SK-N-SH treated with all-trans-retinoic acid at 6 μM for 48 hours (cell line): ENCODE data around the gene MR1.

Source experiments
- ATAC-seq: fragments of 200-7000 bp; cut with Tn5 transposase; 3 replicates; pipeline ENCODE4 v1.9.1; 2020; ENCODE audit warnings: mild to moderate bottlenecking, moderate library complexity
- ARNTL ChIP-seq: fragments of 450-650 bp; formaldehyde crosslinking; IDR thresholded peaks from 2 replicates; pipeline ENCODE4 v1.5.0; 2020; ENCODE audit warnings: low read depth, mild to moderate bottlenecking, moderate library complexity, borderline replicate concordance
- BACH2 ChIP-seq: fragments of 250-450 bp; sonication (Bioruptor Pico); IDR thresholded peaks from 2 replicates; pipeline ENCODE4 v1.9.0; 2021; ENCODE audit warnings: mild to moderate bottlenecking, borderline replicate concordance
- CREB5 ChIP-seq: fragments of 250-450 bp; sonication (Bioruptor Pico); IDR thresholded peaks from 2 replicates; pipeline ENCODE4 v1.5.1; 2020; ENCODE audit warnings: low read depth, mild to moderate bottlenecking, moderate library complexity
- CSDC2 ChIP-seq: fragments of 250-450 bp; sonication (Bioruptor Pico); IDR thresholded peaks from 2 replicates; pipeline ENCODE4 v1.5.0; 2020; ENCODE audit warnings: mild to moderate bottlenecking, moderate library complexity
- ESRRG ChIP-seq: fragments of 250-450 bp; sonication (Bioruptor Pico); IDR thresholded peaks from 2 replicates; pipeline ENCODE4 v1.6.1; 2021; ENCODE audit warnings: mild to moderate bottlenecking
- GLIS3 ChIP-seq: fragments of 250-450 bp; sonication (Bioruptor Pico); IDR thresholded peaks from 2 replicates; pipeline ENCODE4 v1.5.0; 2020; ENCODE audit warnings: mild to moderate bottlenecking, moderate library complexity
- ISL1 ChIP-seq: fragments of 250-450 bp; sonication (Bioruptor Pico); IDR thresholded peaks from 2 replicates; pipeline ENCODE4 v2.1.2; 2022; ENCODE audit warnings: mild to moderate bottlenecking, moderate library complexity
- OSR1 ChIP-seq: fragments of 250-450 bp; sonication (Bioruptor Pico); IDR thresholded peaks from 2 replicates; pipeline ENCODE4 v1.8.0; 2022; ENCODE audit warnings: moderate library complexity, mild to moderate bottlenecking, inconsistent platforms
- PPARA ChIP-seq: fragments of 250-450 bp; sonication (Bioruptor Pico); IDR thresholded peaks from 2 replicates; pipeline ENCODE4 v1.5.0; 2020; ENCODE audit warnings: mild to moderate bottlenecking, borderline replicate concordance
- RARB ChIP-seq: fragments of 250-450 bp; sonication (Bioruptor Pico); IDR thresholded peaks from 2 replicates; pipeline ENCODE4 v1.8.0; 2021; ENCODE audit warnings: mild to moderate bottlenecking, moderate library complexity
- SNAI2 ChIP-seq: fragments of 250-450 bp; sonication (Bioruptor Pico); IDR thresholded peaks from 2 replicates; pipeline ENCODE4 v1.5.0; 2020; ENCODE audit warnings: mild to moderate bottlenecking, moderate library complexity
- TCF4 ChIP-seq: fragments of 250-450 bp; sonication (Bioruptor Pico); IDR thresholded peaks from 2 replicates; pipeline ENCODE4 v1.8.0; 2021; ENCODE audit warnings: mild to moderate bottlenecking, moderate library complexity, borderline replicate concordance
- TOX ChIP-seq: fragments of 250-450 bp; sonication (Bioruptor Pico); IDR thresholded peaks from 2 replicates; pipeline ENCODE4 v1.8.0; 2021; ENCODE audit warnings: mild to moderate bottlenecking, moderate library complexity, borderline replicate concordance
- ZC3H10 ChIP-seq: fragments of 250-450 bp; sonication (Bioruptor Pico); IDR thresholded peaks from 2 replicates; pipeline ENCODE4 v1.5.1; 2021; ENCODE audit warnings: mild to moderate bottlenecking, moderate library complexity
- ZFP3 ChIP-seq: fragments of 250-450 bp; sonication (Bioruptor Pico); IDR thresholded peaks from 2 replicates; pipeline ENCODE4 v1.5.0; 2020; ENCODE audit warnings: mild to moderate bottlenecking, moderate library complexity
- ZFP30 ChIP-seq: fragments of 450-650 bp; formaldehyde crosslinking; IDR thresholded peaks from 2 replicates; pipeline ENCODE4 v1.5.0; 2022; ENCODE audit warnings: mild to moderate bottlenecking, moderate library complexity
- ZNF565 ChIP-seq: fragments of 450-650 bp; formaldehyde crosslinking; conservative IDR thresholded peaks from 2 replicates; pipeline ENCODE4 v1.5.0; 2020; ENCODE audit warnings: low read depth, mild to moderate bottlenecking, moderate library complexity
- ZNF70 ChIP-seq: fragments of 450-650 bp; formaldehyde crosslinking; IDR thresholded peaks from 2 replicates; pipeline ENCODE4 v1.5.0; 2020; ENCODE audit warnings: mild to moderate bottlenecking, moderate library complexity
- ZNF8 ChIP-seq: fragments of 450-650 bp; formaldehyde crosslinking; IDR thresholded peaks from 2 replicates; pipeline ENCODE4 v1.5.0; 2020; ENCODE audit warnings: mild to moderate bottlenecking, moderate library complexity
- TF ChIP-seq, protein P1 (sequence below): fragments of 250-450 bp; sonication (Bioruptor Pico); IDR thresholded peaks from 2 replicates; pipeline ENCODE4 v1.5.1; 2021; ENCODE audit warnings: mild to moderate bottlenecking, moderate library complexity
- TF ChIP-seq, protein P2 (sequence below): fragments of 250-450 bp; sonication (Bioruptor Pico); IDR thresholded peaks from 2 replicates; pipeline ENCODE4 v1.5.0; 2020; ENCODE audit warnings: mild to moderate bottlenecking, moderate library complexity
- TF ChIP-seq, protein P3 (sequence below): fragments of 250-450 bp; sonication (Bioruptor Pico); IDR thresholded peaks from 2 replicates; pipeline ENCODE4 v1.8.0; 2020; ENCODE audit warnings: mild to moderate bottlenecking, moderate library complexity, borderline replicate concordance
- TF ChIP-seq, protein P4 (sequence below): fragments of 250-450 bp; sonication (Bioruptor Pico); IDR thresholded peaks from 2 replicates; pipeline ENCODE4 v1.8.0; 2021; ENCODE audit warnings: low read depth, mild to moderate bottlenecking, moderate library complexity, borderline replicate concordance

MR1 gene

GRCh38 chr1:181038399-181038873 lies 4.7 kb downstream of the MR1 start (continued):
- TF ChIP-seq, protein P1, sequence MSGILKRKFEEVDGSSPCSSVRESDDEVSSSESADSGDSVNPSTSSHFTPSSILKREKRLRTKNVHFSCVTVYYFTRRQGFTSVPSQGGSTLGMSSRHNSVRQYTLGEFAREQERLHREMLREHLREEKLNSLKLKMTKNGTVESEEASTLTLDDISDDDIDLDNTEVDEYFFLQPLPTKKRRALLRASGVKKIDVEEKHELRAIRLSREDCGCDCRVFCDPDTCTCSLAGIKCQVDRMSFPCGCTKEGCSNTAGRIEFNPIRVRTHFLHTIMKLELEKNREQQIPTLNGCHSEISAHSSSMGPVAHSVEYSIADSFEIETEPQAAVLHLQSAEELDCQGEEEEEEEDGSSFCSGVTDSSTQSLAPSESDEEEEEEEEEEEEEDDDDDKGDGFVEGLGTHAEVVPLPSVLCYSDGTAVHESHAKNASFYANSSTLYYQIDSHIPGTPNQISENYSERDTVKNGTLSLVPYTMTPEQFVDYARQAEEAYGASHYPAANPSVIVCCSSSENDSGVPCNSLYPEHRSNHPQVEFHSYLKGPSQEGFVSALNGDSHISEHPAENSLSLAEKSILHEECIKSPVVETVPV (CRISPR knock-in tag): no peak
- no peak for TF ChIP-seq ZNF8 (CRISPR knock-in tag)
- TF ChIP-seq GLIS3 (CRISPR knock-in tag): no peak
- TF ChIP-seq ZFP3 (CRISPR knock-in tag): no peak
- no peak for TF ChIP-seq ZFP30 (CRISPR knock-in tag)
- no peak for TF ChIP-seq ARNTL
- no peak for TF ChIP-seq CSDC2 (CRISPR knock-in tag)
- TF ChIP-seq ZC3H10 (CRISPR knock-in tag): no peak

- TF ChIP-seq ZNF70 (CRISPR knock-in tag) (no peak), BACH2 (CRISPR knock-in tag) (no peak), ZNF8 (CRISPR knock-in tag) (no peak), CSDC2 (CRISPR knock-in tag) (no peak), GLIS3 (CRISPR knock-in tag) (no peak), ZFP3 (CRISPR knock-in tag) (no peak), CREB5 (no peak), PPARA (CRISPR knock-in tag) (no peak), OSR1 (CRISPR knock-in tag) (no peak), TCF4 (CRISPR knock-in tag) (no peak), ESRRG (CRISPR knock-in tag) (no peak), TOX (CRISPR knock-in tag) (no peak), RARB (CRISPR knock-in tag) (no peak), ISL1 (CRISPR knock-in tag) (no peak), ARNTL (no peak), ZNF565 (no peak)
- TF ChIP-seq, protein P2, sequence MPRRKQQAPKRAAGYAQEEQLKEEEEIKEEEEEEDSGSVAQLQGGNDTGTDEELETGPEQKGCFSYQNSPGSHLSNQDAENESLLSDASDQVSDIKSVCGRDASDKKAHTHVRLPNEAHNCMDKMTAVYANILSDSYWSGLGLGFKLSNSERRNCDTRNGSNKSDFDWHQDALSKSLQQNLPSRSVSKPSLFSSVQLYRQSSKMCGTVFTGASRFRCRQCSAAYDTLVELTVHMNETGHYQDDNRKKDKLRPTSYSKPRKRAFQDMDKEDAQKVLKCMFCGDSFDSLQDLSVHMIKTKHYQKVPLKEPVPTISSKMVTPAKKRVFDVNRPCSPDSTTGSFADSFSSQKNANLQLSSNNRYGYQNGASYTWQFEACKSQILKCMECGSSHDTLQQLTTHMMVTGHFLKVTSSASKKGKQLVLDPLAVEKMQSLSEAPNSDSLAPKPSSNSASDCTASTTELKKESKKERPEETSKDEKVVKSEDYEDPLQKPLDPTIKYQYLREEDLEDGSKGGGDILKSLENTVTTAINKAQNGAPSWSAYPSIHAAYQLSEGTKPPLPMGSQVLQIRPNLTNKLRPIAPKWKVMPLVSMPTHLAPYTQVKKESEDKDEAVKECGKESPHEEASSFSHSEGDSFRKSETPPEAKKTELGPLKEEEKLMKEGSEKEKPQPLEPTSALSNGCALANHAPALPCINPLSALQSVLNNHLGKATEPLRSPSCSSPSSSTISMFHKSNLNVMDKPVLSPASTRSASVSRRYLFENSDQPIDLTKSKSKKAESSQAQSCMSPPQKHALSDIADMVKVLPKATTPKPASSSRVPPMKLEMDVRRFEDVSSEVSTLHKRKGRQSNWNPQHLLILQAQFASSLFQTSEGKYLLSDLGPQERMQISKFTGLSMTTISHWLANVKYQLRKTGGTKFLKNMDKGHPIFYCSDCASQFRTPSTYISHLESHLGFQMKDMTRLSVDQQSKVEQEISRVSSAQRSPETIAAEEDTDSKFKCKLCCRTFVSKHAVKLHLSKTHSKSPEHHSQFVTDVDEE (CRISPR knock-in tag): no peak
- TF ChIP-seq, protein P3, sequence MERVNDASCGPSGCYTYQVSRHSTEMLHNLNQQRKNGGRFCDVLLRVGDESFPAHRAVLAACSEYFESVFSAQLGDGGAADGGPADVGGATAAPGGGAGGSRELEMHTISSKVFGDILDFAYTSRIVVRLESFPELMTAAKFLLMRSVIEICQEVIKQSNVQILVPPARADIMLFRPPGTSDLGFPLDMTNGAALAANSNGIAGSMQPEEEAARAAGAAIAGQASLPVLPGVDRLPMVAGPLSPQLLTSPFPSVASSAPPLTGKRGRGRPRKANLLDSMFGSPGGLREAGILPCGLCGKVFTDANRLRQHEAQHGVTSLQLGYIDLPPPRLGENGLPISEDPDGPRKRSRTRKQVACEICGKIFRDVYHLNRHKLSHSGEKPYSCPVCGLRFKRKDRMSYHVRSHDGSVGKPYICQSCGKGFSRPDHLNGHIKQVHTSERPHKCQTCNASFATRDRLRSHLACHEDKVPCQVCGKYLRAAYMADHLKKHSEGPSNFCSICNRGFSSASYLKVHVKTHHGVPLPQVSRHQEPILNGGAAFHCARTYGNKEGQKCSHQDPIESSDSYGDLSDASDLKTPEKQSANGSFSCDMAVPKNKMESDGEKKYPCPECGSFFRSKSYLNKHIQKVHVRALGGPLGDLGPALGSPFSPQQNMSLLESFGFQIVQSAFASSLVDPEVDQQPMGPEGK (CRISPR knock-in tag): no peak
- ATAC-seq: no peak
These were observed 6.6 kb downstream of the MR1 start for GRCh38 chr1:181040284-181040865.

GRCh38 chr1:181043025-181043888 lies 9.5 kb downstream of the MR1 start:
- no peak for TF ChIP-seq SNAI2 (CRISPR knock-in tag)
- no peak for TF ChIP-seq CSDC2 (CRISPR knock-in tag)
- TF ChIP-seq, protein P3 (CRISPR knock-in tag): no peak
- TF ChIP-seq ARNTL: no peak
- TF ChIP-seq ZC3H10 (CRISPR knock-in tag): no peak
- TF ChIP-seq OSR1 (CRISPR knock-in tag): no peak
- TF ChIP-seq ESRRG (CRISPR knock-in tag): no peak
- TF ChIP-seq ZNF70 (CRISPR knock-in tag): no peak
- TF ChIP-seq, protein P4, sequence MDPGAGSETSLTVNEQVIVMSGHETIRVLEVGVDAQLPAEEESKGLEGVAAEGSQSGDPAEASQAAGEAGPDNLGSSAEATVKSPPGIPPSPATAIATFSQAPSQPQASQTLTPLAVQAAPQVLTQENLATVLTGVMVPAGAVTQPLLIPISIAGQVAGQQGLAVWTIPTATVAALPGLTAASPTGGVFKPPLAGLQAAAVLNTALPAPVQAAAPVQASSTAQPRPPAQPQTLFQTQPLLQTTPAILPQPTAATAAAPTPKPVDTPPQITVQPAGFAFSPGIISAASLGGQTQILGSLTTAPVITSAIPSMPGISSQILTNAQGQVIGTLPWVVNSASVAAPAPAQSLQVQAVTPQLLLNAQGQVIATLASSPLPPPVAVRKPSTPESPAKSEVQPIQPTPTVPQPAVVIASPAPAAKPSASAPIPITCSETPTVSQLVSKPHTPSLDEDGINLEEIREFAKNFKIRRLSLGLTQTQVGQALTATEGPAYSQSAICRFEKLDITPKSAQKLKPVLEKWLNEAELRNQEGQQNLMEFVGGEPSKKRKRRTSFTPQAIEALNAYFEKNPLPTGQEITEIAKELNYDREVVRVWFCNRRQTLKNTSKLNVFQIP (CRISPR knock-in tag): no peak
- no peak for TF ChIP-seq PPARA (CRISPR knock-in tag)
- no peak for TF ChIP-seq ZNF8 (CRISPR knock-in tag)
- no peak for ATAC-seq
